Endothelial cell of umbilical vein (primary cell): Measurements from ENCODE around the gene STRIP2. TPM values are rescaled to one million over a fixed set of nuclear protein-coding genes. Genes with fewer than 3 reads are reported as not detected.

ENCODE experiments used
- BruUV-seq: library from RNA; stranded (reverse); fragments of 400-500 nt; replicated peaks from 2 replicates; lab custom pipeline; 2021; lab: Mats Ljungman, UMichigan
- CTCF ChIA-PET: fragments of 300-600, 350-600 bp; sonication (Branson Sonifier 250); formaldehyde crosslinking; loops from one replicate; lab custom pipeline; 2021; ENCODE audit warnings: antibody characterized with exemption, inconsistent platforms; lab: Charles Lee
- POLR2A ChIA-PET: fragments of 300-600, 350-600 bp; sonication (Branson Sonifier 250); formaldehyde crosslinking; loops from one replicate; lab custom pipeline; 2021; ENCODE audit warnings: antibody characterized with exemption, inconsistent platforms; lab: Charles Lee
- DNase-seq: peaks from one replicate; pipeline ENCODE4 v3.0.0-alpha.2; 2011; ENCODE audit warnings: low read depth, low spot score
- FAIRE-seq: peaks from 2 replicates; lab custom pipeline; 2011; peaks lifted over from hg19 to GRCh38; lab: Jason Lieb, UNC
- H2AFZ ChIP-seq: 2 replicates; pipeline ENCODE4 v1.6.0; 2012; ENCODE audit warnings: low read depth, low read length, control low read depth, inconsistent platforms
- H3K27ac ChIP-seq: 2 replicates; pipeline ENCODE4 v1.5.1; 2011; ENCODE audit warnings: low read depth, mild to moderate bottlenecking, control low read depth, low read length, moderate library complexity; ENCODE audit not compliant: insufficient read depth
- H3K27me3 ChIP-seq, 2 experiments: 2 replicates each; pipeline versions ENCODE4 v1.6.0 to v1.6.1; 2011; ENCODE audit warnings: low read length in 2 of 2, mixed read lengths in 1 of 2; ENCODE audit not compliant: control insufficient read depth in 2 of 2, insufficient read depth in 2 of 2
- H3K36me3 ChIP-seq, 2 experiments: 2 replicates in 1 of 2; 3 replicates in 1 of 2; pipeline ENCODE4 v1.5.1; 2011; ENCODE audit warnings: low read length in 2 of 2, mild to moderate bottlenecking in 1 of 2, moderate library complexity in 1 of 2; ENCODE audit not compliant: control insufficient read depth in 2 of 2, insufficient read depth in 2 of 2; ENCODE audit errors: extremely low read depth in 1 of 2
- H3K4me1 ChIP-seq: 3 replicates; pipeline ENCODE4 v1.5.1; 2011; ENCODE audit warnings: mild to moderate bottlenecking, low read length; ENCODE audit not compliant: control insufficient read depth, insufficient read depth; ENCODE audit errors: extremely low read depth
- H3K4me2 ChIP-seq: 2 replicates; pipeline ENCODE4 v1.6.1; 2011; ENCODE audit warnings: low read length, control low read depth, mixed read lengths; ENCODE audit not compliant: insufficient read depth
- H3K4me3 ChIP-seq, 3 experiments: fragments of 200-600 bp in 1 of 3; sonication (generic), shearing (Covaris generic) in 1 of 3; replicated peaks in 1 of 3; 2 replicates each; pipeline ENCODE4 v1.5.1; 2011 to 2016; ENCODE audit warnings: control low read depth in 3 of 3, low read length in 3 of 3, mild to moderate bottlenecking in 2 of 3, inconsistent platforms in 1 of 3, low read depth in 1 of 3, moderate library complexity in 1 of 3; ENCODE audit not compliant: insufficient read depth in 1 of 3
- H3K79me2 ChIP-seq: 2 replicates; pipeline ENCODE4 v1.6.0; 2012; ENCODE audit warnings: low read length, inconsistent platforms; ENCODE audit not compliant: control insufficient read depth, insufficient read depth
- H3K9ac ChIP-seq: replicated peaks from 2 replicates; pipeline ENCODE3; 2011; ENCODE audit warnings: low read length, control low read depth; ENCODE audit not compliant: insufficient read depth; ENCODE audit errors: extremely low read depth
- H3K9me1 ChIP-seq: replicated peaks from 3 replicates; pipeline ENCODE4 v1.6.0; 2011; ENCODE audit warnings: mild to moderate bottlenecking, low read length; ENCODE audit not compliant: control insufficient read depth, insufficient read depth; ENCODE audit errors: extremely low read depth
- H3K9me3 ChIP-seq: replicated peaks from 2 replicates; pipeline ENCODE4 v1.5.1; 2012; ENCODE audit warnings: low read length, inconsistent platforms; ENCODE audit not compliant: control insufficient read depth, insufficient read depth
- H4K20me1 ChIP-seq: replicated peaks from 2 replicates; pipeline ENCODE3; 2011; ENCODE audit warnings: mild to moderate bottlenecking, low read length; ENCODE audit not compliant: control insufficient read depth, insufficient read depth; ENCODE audit errors: extremely low read depth
- EZH2 ChIP-seq: IDR thresholded peaks from 2 replicates; pipeline ENCODE4 v1.6.1; 2012; ENCODE audit warnings: borderline replicate concordance, low read depth, mild to moderate bottlenecking, moderate library complexity, low read length, inconsistent platforms; ENCODE audit not compliant: severe bottlenecking
- FOS ChIP-seq: IDR thresholded peaks from 2 replicates; pipeline ENCODE4 v1.6.1; 2011; ENCODE audit warnings: mild to moderate bottlenecking, low read length, moderate library complexity, borderline replicate concordance; ENCODE audit not compliant: insufficient read depth
- GATA2 ChIP-seq: IDR thresholded peaks from 2 replicates; pipeline ENCODE4 v1.7.0; 2011; ENCODE audit warnings: low read depth, mild to moderate bottlenecking, moderate library complexity, mixed read lengths, low read length; ENCODE audit not compliant: insufficient read length, insufficient read depth
- JUN ChIP-seq: IDR thresholded peaks from 2 replicates; pipeline ENCODE4 v1.6.1; 2011; ENCODE audit warnings: borderline replicate concordance, low read depth; ENCODE audit not compliant: insufficient read length, insufficient read depth
- MYC ChIP-seq: IDR thresholded peaks from one replicate; pipeline ENCODE4 v1.6.1; 2011; ENCODE audit warnings: mild to moderate bottlenecking, low read depth, low read length
- POLR2A ChIP-seq: IDR thresholded peaks from 2 replicates; pipeline ENCODE4 v1.6.1; 2012; ENCODE audit warnings: low read depth, mild to moderate bottlenecking, control low read depth, low read length
- POLR2AphosphoS5 ChIP-seq: IDR thresholded peaks from 2 replicates; pipeline ENCODE4 v1.6.1; 2012; ENCODE audit warnings: low read depth, mild to moderate bottlenecking, control low read depth, low read length, moderate library complexity; ENCODE audit not compliant: insufficient read depth
- dilution Hi-C: fragments of 300-500 bp; cut with MboI; formaldehyde crosslinking; loops from one replicate; pipeline ENCODE4 v1.15.0; 2019; ENCODE audit warnings: low sequenced_read_pairs; ENCODE audit not compliant: extremely low pct_ligation_motif_present
- intact Hi-C: fragments of 100-400 bp; cut with micrococcal nuclease; formaldehyde crosslinking; loops from one replicate; pipeline ENCODE4 v1.10.0; 2022
- polyA plus RNA-seq, 4 experiments: library from polyadenylated mRNA; depleted of rRNA in 3 of 4; stranded (reverse) in 3 of 4; unstranded in 1 of 4; fragments of >200 nt; gene quantifications; 2 replicates each; pipeline versions ENCODE4 v1.2.1 to v1.2.3, GENCODE V29; 2011 to 2012; ENCODE audit warnings: missing spikeins in 1 of 4
- total RNA-seq: library from RNA; stranded (reverse); gene quantifications from 2 replicates; pipeline ENCODE4 v1.2.3, GENCODE V29; 2021
- TF ChIP-seq, protein P1 (sequence below): IDR thresholded peaks from 2 replicates; pipeline ENCODE4 v1.6.1; 2011; ENCODE audit not compliant: insufficient read depth, insufficient read length
- TF ChIP-seq, protein P2 (sequence below), 2 donors: IDR thresholded peaks; 1 replicate in 1 of 2; 2 replicates in 1 of 2; pipeline ENCODE4 v1.5.1; 2011; ENCODE audit warnings: low read length in 2 of 2, mild to moderate bottlenecking in 2 of 2, moderate library complexity in 2 of 2, control low read depth in 1 of 2, inconsistent platforms in 1 of 2, low read depth in 1 of 2; ENCODE audit not compliant: insufficient read depth in 1 of 2; ENCODE audit errors: extremely low read depth in 1 of 2

Gene STRIP2
- total and polyA plus RNA-seq, 2 donors (not counting 3 experiments of a cell fraction or from before 2014, with no cell fraction given) = 3.4 to 10.0 TPM

DNA sequence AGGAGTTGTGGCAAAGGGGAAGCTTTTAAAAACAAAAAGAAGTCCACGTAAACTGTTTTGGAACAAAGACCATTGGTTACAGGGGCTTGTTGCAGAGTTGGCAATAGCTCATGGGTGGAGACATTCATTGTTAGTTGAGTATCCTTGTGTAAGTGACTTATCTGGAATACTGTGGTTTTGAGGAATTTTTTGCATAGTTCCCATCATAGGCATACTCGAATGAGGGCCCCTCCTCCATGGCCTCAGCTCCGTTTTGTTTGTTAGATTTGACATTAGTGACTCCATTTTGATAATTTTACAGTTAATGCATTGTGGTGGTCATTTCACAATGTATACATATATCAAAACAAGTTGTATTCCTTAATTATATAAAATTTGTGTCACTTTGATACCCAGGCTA, 55.3 kb downstream of the STRIP2 start:
- Histone ChIP-seq H3K4me1 (no peaks in the 10 kb centered on the region), H3K4me2 (no peak overlapping the region), H3K9ac (no peak overlapping the region), H3K9me1 (no peaks in the 10 kb centered on the region), H2AFZ (no peak overlapping the region), H3K36me3 (no peaks in the 10 kb centered on the region), H3K27ac (no peak overlapping the region), H3K79me2 (no peaks in the 10 kb centered on the region), H3K4me3 (no peak overlapping the region), H4K20me1 (no peaks in the 10 kb centered on the region), H3K27me3 (no peaks in the 10 kb centered on the region), H3K9me3 (no peaks in the 10 kb centered on the region)
- TF ChIP-seq, protein P1, sequence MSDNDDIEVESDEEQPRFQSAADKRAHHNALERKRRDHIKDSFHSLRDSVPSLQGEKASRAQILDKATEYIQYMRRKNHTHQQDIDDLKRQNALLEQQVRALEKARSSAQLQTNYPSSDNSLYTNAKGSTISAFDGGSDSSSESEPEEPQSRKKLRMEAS = no peak
- TF ChIP-seq JUN (no peak), GATA2 (no peak), POLR2A (no peak), POLR2AphosphoS5 (no peak), MYC (no peak), EZH2 (no peak), FOS (no peak)
- TF ChIP-seq, protein P2, sequence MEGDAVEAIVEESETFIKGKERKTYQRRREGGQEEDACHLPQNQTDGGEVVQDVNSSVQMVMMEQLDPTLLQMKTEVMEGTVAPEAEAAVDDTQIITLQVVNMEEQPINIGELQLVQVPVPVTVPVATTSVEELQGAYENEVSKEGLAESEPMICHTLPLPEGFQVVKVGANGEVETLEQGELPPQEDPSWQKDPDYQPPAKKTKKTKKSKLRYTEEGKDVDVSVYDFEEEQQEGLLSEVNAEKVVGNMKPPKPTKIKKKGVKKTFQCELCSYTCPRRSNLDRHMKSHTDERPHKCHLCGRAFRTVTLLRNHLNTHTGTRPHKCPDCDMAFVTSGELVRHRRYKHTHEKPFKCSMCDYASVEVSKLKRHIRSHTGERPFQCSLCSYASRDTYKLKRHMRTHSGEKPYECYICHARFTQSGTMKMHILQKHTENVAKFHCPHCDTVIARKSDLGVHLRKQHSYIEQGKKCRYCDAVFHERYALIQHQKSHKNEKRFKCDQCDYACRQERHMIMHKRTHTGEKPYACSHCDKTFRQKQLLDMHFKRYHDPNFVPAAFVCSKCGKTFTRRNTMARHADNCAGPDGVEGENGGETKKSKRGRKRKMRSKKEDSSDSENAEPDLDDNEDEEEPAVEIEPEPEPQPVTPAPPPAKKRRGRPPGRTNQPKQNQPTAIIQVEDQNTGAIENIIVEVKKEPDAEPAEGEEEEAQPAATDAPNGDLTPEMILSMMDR (IDR thresholded peaks at IDR 0.05; ENCODE audit: extremely low read depth in 1 of 2, insufficient read depth in 1 of 2, low read depth in 1 of 2, low read length in 2 of 2) = no peak
- ChIA-PET POLR2A (no interaction called here), CTCF (no interaction called here)
- dilution Hi-C loops = no loop called here
- DNase-seq = no peak
- intact Hi-C loops = no loop called here
- no TSS peak for BruUV-seq
- no peak for FAIRE-seq
